ENCODE data around the gene SLC25A33. TPM values are rescaled to one million over a fixed set of nuclear protein-coding genes. Genes with fewer than 3 reads are reported as not detected.
A peak's percentile ranks its signal among the peaks of the same experiment; 100 is the strongest.

Gene SLC25A33
- total and polyA plus RNA-seq, 8 donors = 1.1 to 2.9 (median 1.6) TPM

DNA sequence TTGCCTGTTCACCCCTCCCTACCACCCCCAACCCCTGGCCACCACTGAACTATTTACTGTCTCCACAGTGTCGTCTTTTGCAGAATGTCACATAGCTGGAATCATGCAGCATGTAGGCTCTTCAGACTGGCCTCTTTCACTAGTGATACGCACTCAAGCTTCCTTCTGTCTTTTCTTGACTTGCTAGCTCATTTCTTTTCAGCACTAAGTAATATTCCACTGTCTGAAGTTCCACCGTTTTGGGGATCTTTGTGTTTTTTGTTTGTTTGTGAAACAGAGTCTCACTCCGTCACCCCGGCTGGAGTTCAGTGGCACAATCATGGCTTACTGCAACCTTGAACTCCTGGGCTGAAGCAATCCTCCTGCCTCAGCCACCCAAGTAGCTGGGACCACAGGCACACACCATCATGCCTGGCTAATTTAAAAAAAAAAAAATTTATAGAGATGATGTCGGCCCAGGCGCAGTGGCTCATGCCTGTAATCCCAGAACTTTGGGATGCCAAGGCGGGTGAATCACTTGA, 43.4 kb upstream of the SLC25A33 start:
- Histone ChIP-seq H3K4me1 (no peaks in the 10 kb centered on the region), H3K9me3 (no peaks in the 10 kb centered on the region), H3K4me3 (no peak overlapping the region), H3K27me3 (no peaks in the 10 kb centered on the region), H3K27ac (no peak overlapping the region), H3K36me3 (no peaks in the 10 kb centered on the region)
- DNase-seq = no peak
- TF ChIP-seq, protein P1, sequence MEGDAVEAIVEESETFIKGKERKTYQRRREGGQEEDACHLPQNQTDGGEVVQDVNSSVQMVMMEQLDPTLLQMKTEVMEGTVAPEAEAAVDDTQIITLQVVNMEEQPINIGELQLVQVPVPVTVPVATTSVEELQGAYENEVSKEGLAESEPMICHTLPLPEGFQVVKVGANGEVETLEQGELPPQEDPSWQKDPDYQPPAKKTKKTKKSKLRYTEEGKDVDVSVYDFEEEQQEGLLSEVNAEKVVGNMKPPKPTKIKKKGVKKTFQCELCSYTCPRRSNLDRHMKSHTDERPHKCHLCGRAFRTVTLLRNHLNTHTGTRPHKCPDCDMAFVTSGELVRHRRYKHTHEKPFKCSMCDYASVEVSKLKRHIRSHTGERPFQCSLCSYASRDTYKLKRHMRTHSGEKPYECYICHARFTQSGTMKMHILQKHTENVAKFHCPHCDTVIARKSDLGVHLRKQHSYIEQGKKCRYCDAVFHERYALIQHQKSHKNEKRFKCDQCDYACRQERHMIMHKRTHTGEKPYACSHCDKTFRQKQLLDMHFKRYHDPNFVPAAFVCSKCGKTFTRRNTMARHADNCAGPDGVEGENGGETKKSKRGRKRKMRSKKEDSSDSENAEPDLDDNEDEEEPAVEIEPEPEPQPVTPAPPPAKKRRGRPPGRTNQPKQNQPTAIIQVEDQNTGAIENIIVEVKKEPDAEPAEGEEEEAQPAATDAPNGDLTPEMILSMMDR (IDR thresholded peaks at IDR 0.05) = no peak
- ATAC-seq = no peak
- no peak for FAIRE-seq
- 76 to 82% methylated on average over 8 of the region's 8 CpGs for WGBS, 2 donors
- intact Hi-C loops (cut with DNase I) = loop anchor here (5.0 to 10.0 kb wide), 3 partner anchors 76 to 231 kb away; no protein-coding TSS in a partner anchor

- H3K27me3 ChIP-seq = no peaks in the 10 kb centered on the region
- FAIRE-seq (no peak), DNase-seq (no peak), ATAC-seq (peak in 1 of 4 donors; percentile 52)
- WGBS, 2 donors = 60 to 66% methylated on average over 17 of the region's 17 CpGs
- TF ChIP-seq, protein P1 (IDR thresholded peaks at IDR 0.05) = no peak
- H3K9me3 ChIP-seq = no peaks in the 10 kb centered on the region
- intact Hi-C loops (cut with DNase I) = no loop called here
- no peak overlapping the region for H3K27ac ChIP-seq
- no peaks in the 10 kb centered on the region for H3K36me3 ChIP-seq
- H3K4me1 ChIP-seq = peaks cover 3 to 5% (median 4%) of the 10 kb centered on the region in 3 donors
- no peak overlapping the region for H3K4me3 ChIP-seq
Measured at GRCh38 chr1:9500756-9501754, 38.2 kb upstream of the SLC25A33 start.

DNA sequence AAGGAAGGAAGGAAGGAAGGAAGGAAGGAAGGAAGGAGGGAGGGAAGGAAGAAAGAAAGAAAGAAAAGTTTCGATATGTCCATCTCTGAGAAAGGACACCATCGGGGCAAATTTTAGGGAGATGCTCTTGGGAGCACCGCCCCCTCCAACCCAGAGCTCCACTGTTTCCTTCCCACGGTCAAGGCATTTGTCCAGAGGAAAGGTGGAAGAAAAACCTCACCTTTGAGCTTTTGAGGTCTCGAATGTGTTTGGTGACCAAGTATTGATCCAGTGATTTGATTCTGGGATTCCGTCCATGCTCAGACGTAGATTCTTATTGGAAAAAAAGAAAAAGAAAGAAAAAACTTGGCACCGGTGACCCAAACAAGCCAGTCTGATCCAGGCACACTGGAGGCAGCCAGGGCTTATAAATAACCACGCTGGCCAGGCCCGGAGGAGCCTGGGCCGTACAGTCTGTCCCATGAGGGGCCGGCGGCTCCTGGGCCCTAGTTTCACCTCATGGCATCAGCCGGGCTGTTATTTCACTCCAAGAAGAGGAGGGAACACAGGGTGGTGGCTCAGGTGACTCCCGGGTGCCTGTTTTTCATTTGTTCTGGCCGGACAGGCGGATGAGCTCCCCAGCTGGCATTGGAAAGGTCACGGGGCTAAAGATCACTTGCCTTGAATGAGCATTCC, 36.1 kb upstream of the SLC25A33 start:
- intact Hi-C loops (cut with DNase I) = no loop called here
- Histone ChIP-seq H3K9me3 (no peaks in the 10 kb centered on the region), H3K36me3 (no peaks in the 10 kb centered on the region), H3K27ac (no peak overlapping the region), H3K27me3 (no peaks in the 10 kb centered on the region), H3K4me1 (peaks cover 3 to 5% (median 4%) of the 10 kb centered on the region in 3 donors), H3K4me3 (no peak overlapping the region)
- TF ChIP-seq, protein P1 (IDR thresholded peaks at IDR 0.05) = no peak
- DNase-seq (peak in 3 of 6 donors; percentile 35 to 51 (median 37)), FAIRE-seq (no peak), ATAC-seq (peak; percentile 72 to 91 (median 82))
- 24 to 25% methylated on average over 18 of the region's 18 CpGs for WGBS, 2 donors

DNA sequence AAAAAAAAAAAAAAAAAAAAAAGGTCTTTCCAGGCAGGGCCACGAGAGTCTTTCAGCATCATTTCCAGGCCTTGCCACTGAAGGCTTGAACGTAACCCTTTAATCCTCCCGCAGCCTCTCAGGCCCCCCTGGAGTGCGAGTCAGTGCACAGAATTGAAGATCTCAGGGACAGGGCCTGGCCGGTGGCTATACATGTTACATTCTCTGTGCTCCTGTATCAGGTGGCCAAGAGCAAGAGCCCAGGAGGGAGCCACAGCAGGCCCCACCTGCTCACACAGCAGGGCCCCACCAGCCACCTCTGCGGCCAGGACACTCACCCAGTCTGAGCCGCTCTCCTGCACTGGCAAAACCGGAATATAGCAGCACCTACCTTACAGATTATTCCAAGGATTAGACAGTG, 34.1 kb upstream of the SLC25A33 start:
- no peak overlapping the region for H3K27ac ChIP-seq
- TF ChIP-seq, protein P1 (IDR thresholded peaks at IDR 0.05) = no peak
- 88 to 89% methylated on average over 8 of the region's 8 CpGs for WGBS, 2 donors
- no peak for FAIRE-seq
- H3K4me3 ChIP-seq = no peak overlapping the region
- H3K9me3 ChIP-seq = no peaks in the 10 kb centered on the region
- no peaks in the 10 kb centered on the region for H3K27me3 ChIP-seq
- DNase-seq = no peak
- intact Hi-C loops (cut with DNase I) = no loop called here
- no peak for ATAC-seq
- no peaks in the 10 kb centered on the region for H3K36me3 ChIP-seq
- peaks cover 3 to 5% (median 4%) of the 10 kb centered on the region in 3 donors for H3K4me1 ChIP-seq
